Upper lobe of left lung (tissue), 6 donors: ENCODE results near the gene ZC3H7B. TPM values are rescaled to one million over a fixed set of nuclear protein-coding genes. Genes with fewer than 3 reads are reported as not detected.

ENCODE experiments used
- ATAC-seq, 2 donors: fragments of 200-7000 bp; cut with Tn5 transposase; one replicate each; pipeline ENCODE4 v1.9.1; 2022; ENCODE audit warnings: mild to moderate bottlenecking in 2 of 2, moderate library complexity in 2 of 2; ENCODE audit not compliant: low FRiP score in 2 of 2
- DNase-seq, 2 donors: peaks; one replicate each; pipeline ENCODE4 v3.0.0-alpha.2; 2019 to 2020
- H3K27ac ChIP-seq, 4 donors: fragments of 200-600 bp; sonication (generic); one replicate each; pipeline ENCODE4 v1.5.1; 2016 to 2019
- H3K27me3 ChIP-seq, 4 donors: fragments of 200-600 bp; sonication (generic); one replicate each; pipeline ENCODE4 v1.5.1; 2017 to 2019
- H3K36me3 ChIP-seq, 4 donors: fragments of 200-600 bp; sonication (generic); one replicate each; pipeline ENCODE4 v1.5.1; 2016 to 2019
- H3K4me1 ChIP-seq, 4 donors: fragments of 200-600 bp; sonication (generic); one replicate each; pipeline ENCODE4 v1.5.1; 2018 to 2019
- H3K4me3 ChIP-seq, 4 donors: fragments of 200-600 bp; sonication (generic); one replicate each; pipeline ENCODE4 v1.5.1; 2017 to 2019; ENCODE audit warnings: mild to moderate bottlenecking in 2 of 4, moderate library complexity in 1 of 4
- H3K9me3 ChIP-seq, 4 donors: fragments of 200-600 bp; sonication (generic); one replicate each; pipeline ENCODE4 v1.5.1; 2018 to 2019
- CTCF ChIP-seq, 6 experiments: fragments of 450-650 bp in 4 of 6; fragments of 200-600 bp in 2 of 6; sonication (generic) in 2 of 6; IDR thresholded peaks; one replicate each; pipeline ENCODE4 v1.5.1; 2016 to 2019; ENCODE audit warnings: antibody characterized with exemption in 6 of 6
- EP300 ChIP-seq, 4 donors: sonication (generic); formaldehyde crosslinking; IDR thresholded peaks; one replicate each; pipeline ENCODE4 v1.5.1; 2017; ENCODE audit warnings: antibody characterized with exemption in 4 of 4, control low read depth in 2 of 4
- POLR2A ChIP-seq, 4 donors: fragments of 450-650 bp; IDR thresholded peaks; one replicate each; pipeline ENCODE4 v1.5.1; 2016 to 2017; ENCODE audit warnings: antibody characterized with exemption in 4 of 4, mild to moderate bottlenecking in 2 of 4
- POLR2AphosphoS5 ChIP-seq, 2 donors: sonication (generic); formaldehyde crosslinking; IDR thresholded peaks; one replicate each; pipeline ENCODE4 v1.5.1; 2017; ENCODE audit warnings: antibody characterized with exemption in 2 of 2
- WGBS, 2 donors: methylation state at CpG; one replicate each; pipeline ENCODE4 v1.1.5; 2017 to 2018; 5-methylcytosine and 5-hydroxymethylcytosine counted together
- total RNA-seq, 6 donors: library from RNA; depleted of rRNA in 4 of 6; stranded (reverse); fragments of >200 nt in 4 of 6; gene quantifications; one replicate each; pipeline versions ENCODE4 v1.1.0 to v1.2.1, GENCODE V29; 2016 to 2021
- donor health status: DM: no; HTN: no; CAD: no; lungs with moderate emphysema.
- donor health status: DM: no; HTN: yes; CAD: no; lungs with severe emphysema.

The ZC3H7B gene
- total RNA-seq, 6 donors from 2014 or later, result 48.2 to 67.4 (median 56.9) TPM

GRCh38 chr22:41263704-41264103, 37.6 kb upstream of the ZC3H7B start:
- no peak for DNase-seq
- no peak overlapping the region for H3K4me3 ChIP-seq
- no peak for TF ChIP-seq CTCF (IDR thresholded peaks at IDR 0.05)
- no peak for TF ChIP-seq POLR2A (IDR thresholded peaks at IDR 0.05)
- TF ChIP-seq EP300 (IDR thresholded peaks at IDR 0.05), result no peak
- no peak for TF ChIP-seq POLR2AphosphoS5 (IDR thresholded peaks at IDR 0.05)
- H3K9me3 ChIP-seq, result no peaks in the 10 kb centered on the region
- H3K27ac ChIP-seq, result no peak overlapping the region
- 94% methylated on average over 2 of the region's 2 CpGs for WGBS, 2 donors
- no peak for ATAC-seq
- no peaks in the 10 kb centered on the region for H3K4me1 ChIP-seq
- H3K36me3 ChIP-seq, result peaks cover 27 to 94% (median 78%) of the 10 kb centered on the region in 4 donors
- no peaks in the 10 kb centered on the region for H3K27me3 ChIP-seq

- Histone ChIP-seq H3K27ac (no peak overlapping the region), H3K4me1 (no peaks in the 10 kb centered on the region), H3K9me3 (no peaks in the 10 kb centered on the region), H3K4me3 (no peak overlapping the region), H3K27me3 (no peaks in the 10 kb centered on the region), H3K36me3 (peaks cover 24 to 94% (median 82%) of the 10 kb centered on the region in 4 donors)
- ATAC-seq (no peak), DNase-seq (peak in 1 of 2 donors; percentile 58)
- TF ChIP-seq EP300 (IDR thresholded peaks at IDR 0.05), result no peak
- no peak for TF ChIP-seq POLR2AphosphoS5 (IDR thresholded peaks at IDR 0.05)
- no peak for TF ChIP-seq CTCF (IDR thresholded peaks at IDR 0.05)
- TF ChIP-seq POLR2A (IDR thresholded peaks at IDR 0.05), result no peak
- WGBS, 2 donors, result 84 to 88% methylated on average over 4 to 15 of the region's 15 CpGs
Observed at GRCh38 chr22:41264408-41264941, 36.9 kb upstream of the ZC3H7B start.

- H3K27ac ChIP-seq, result no peak overlapping the region
- no peak for TF ChIP-seq CTCF (IDR thresholded peaks at IDR 0.05)
- TF ChIP-seq POLR2AphosphoS5 (IDR thresholded peaks at IDR 0.05), result no peak
- TF ChIP-seq EP300 (IDR thresholded peaks at IDR 0.05), result no peak
- no peak for TF ChIP-seq POLR2A (IDR thresholded peaks at IDR 0.05)
- WGBS, 2 donors, result 96 to 98% methylated on average over 16 of the region's 16 CpGs
- no peak overlapping the region for H3K4me3 ChIP-seq
- peaks cover 19 to 92% (median 78%) of the 10 kb centered on the region in 4 donors for H3K36me3 ChIP-seq
- no peak for DNase-seq
- no peak for ATAC-seq
- no peaks in the 10 kb centered on the region for H3K4me1 ChIP-seq
- no peaks in the 10 kb centered on the region for H3K27me3 ChIP-seq
- no peaks in the 10 kb centered on the region for H3K9me3 ChIP-seq
Observed at GRCh38 chr22:41267958-41268357, 33.4 kb upstream of the ZC3H7B start.

GRCh38 chr22:41271787-41272186, 29.5 kb upstream of the ZC3H7B start:
- Histone ChIP-seq H3K4me3 (no peak overlapping the region), H3K4me1 (no peaks in the 10 kb centered on the region), H3K36me3 (peaks cover 14 to 93% (median 70%) of the 10 kb centered on the region in 4 donors), H3K27me3 (no peaks in the 10 kb centered on the region), H3K9me3 (no peaks in the 10 kb centered on the region), H3K27ac (no peak overlapping the region)
- no peak for ATAC-seq
- WGBS, 2 donors, result 88 to 92% methylated on average over 8 to 9 of the region's 9 CpGs
- TF ChIP-seq EP300 (IDR thresholded peaks at IDR 0.05) (no peak), POLR2A (IDR thresholded peaks at IDR 0.05) (no peak), POLR2AphosphoS5 (IDR thresholded peaks at IDR 0.05) (no peak), CTCF (IDR thresholded peaks at IDR 0.05) (no peak)
- DNase-seq, result no peak

- WGBS, 2 donors, result 97 to 99% methylated on average over 6 to 7 of the region's 7 CpGs
- H3K4me3 ChIP-seq, result no peak overlapping the region
- peaks cover 8 to 91% (median 62%) of the 10 kb centered on the region in 4 donors for H3K36me3 ChIP-seq
- H3K27ac ChIP-seq, result no peak overlapping the region
- H3K9me3 ChIP-seq, result no peaks in the 10 kb centered on the region
- no peaks in the 10 kb centered on the region for H3K4me1 ChIP-seq
- TF ChIP-seq EP300 (IDR thresholded peaks at IDR 0.05), result no peak
- H3K27me3 ChIP-seq, result no peaks in the 10 kb centered on the region
- DNase-seq (no peak), ATAC-seq (no peak)
Observed at GRCh38 chr22:41273128-41273527, 28.2 kb upstream of the ZC3H7B start.
